Measurements from ENCODE around the gene DICER1. TPM values are rescaled to one million over a fixed set of nuclear protein-coding genes. Genes with fewer than 3 reads are reported as not detected.

DICER1 gene
- total and polyA plus RNA-seq, 11 donors: 5.4 to 57.9 (median 29.3) TPM

GRCh38 chr14:95200404-95200803 lies 43.1 kb upstream of the DICER1 start:
- DNase-seq (peak in 1 of 5 donors; percentile 64), ATAC-seq (peak in 3 of 4 donors; percentile 73 to 91 (median 81))
- 58 to 61% (median 61%) methylated on average over 7 of the region's 7 CpGs for WGBS, 4 donors
- Histone ChIP-seq H3K27me3 (peaks cover 0 to 31% (median 4%) of the 10 kb centered on the region in 9 donors), H3K4me3 (no peak overlapping the region), H3K27ac (no peak overlapping the region), H3K9me3 (peaks cover 0 to 17% (median 8%) of the 10 kb centered on the region in 12 donors), H3K36me3 (peaks cover 0 to 37% (median 14%) of the 10 kb centered on the region in 9 donors), H3K4me1 (peaks cover 0 to 7% (median 0%) of the 10 kb centered on the region in 12 donors)
- intact Hi-C loops (cut with DNase I): loop anchor here in 1 of 10 donors (5.0 kb wide), 1 partner anchor 373 kb away; no protein-coding TSS in a partner anchor
- TF ChIP-seq CTCF (IDR thresholded peaks at IDR 0.05) (no peak), POLR2A (IDR thresholded peaks at IDR 0.05) (no peak)

- intact Hi-C loops (cut with DNase I): loop anchor here in 5 of 10 donors (5.0 to 10.0 kb wide), 5 partner anchors 95 to 515 kb away; no protein-coding TSS in a partner anchor
- H3K4me1 ChIP-seq: peaks cover 0 to 7% (median 0%) of the 10 kb centered on the region in 12 donors
- peaks cover 0 to 8% (median under 1%) of the 10 kb centered on the region in 12 donors for H3K9me3 ChIP-seq
- H3K27ac ChIP-seq: no peak overlapping the region
- H3K27me3 ChIP-seq: peaks cover 0 to 36% (median 0%) of the 10 kb centered on the region in 9 donors
- DNase-seq (no peak), ATAC-seq (no peak)
- no peak overlapping the region for H3K4me3 ChIP-seq
- 64 to 79% (median 74%) methylated on average over 8 of the region's 8 CpGs for WGBS, 4 donors
- peaks cover 0 to 28% (median 14%) of the 10 kb centered on the region in 9 donors for H3K36me3 ChIP-seq
- TF ChIP-seq POLR2A (IDR thresholded peaks at IDR 0.05) (no peak), CTCF (IDR thresholded peaks at IDR 0.05) (no peak)
Measured at GRCh38 chr14:95199298-95199983, 42.1 kb upstream of the DICER1 start.

GRCh38 chr14:95198320-95198719 lies 41.0 kb upstream of the DICER1 start:
- peaks cover 0 to 5% (median 0%) of the 10 kb centered on the region in 12 donors for H3K9me3 ChIP-seq
- H3K4me1 ChIP-seq: peaks cover 0 to 7% (median 0%) of the 10 kb centered on the region in 12 donors
- H3K36me3 ChIP-seq: peaks cover 0 to 22% (median 3%) of the 10 kb centered on the region in 9 donors
- H3K27ac ChIP-seq: no peak overlapping the region
- no peak overlapping the region for H3K4me3 ChIP-seq
- no peak for TF ChIP-seq POLR2A (IDR thresholded peaks at IDR 0.05)
- no peak for TF ChIP-seq CTCF (IDR thresholded peaks at IDR 0.05)
- no peak for DNase-seq
- H3K27me3 ChIP-seq: peaks cover 0 to 31% (median 0%) of the 10 kb centered on the region in 9 donors
- 85 to 95% (median 91%) methylated on average over 9 of the region's 9 CpGs for WGBS, 4 donors
- ATAC-seq: no peak
- intact Hi-C loops (cut with DNase I): loop anchor here in 5 of 10 donors (5.0 to 10.0 kb wide), 5 partner anchors 94 to 514 kb away; no protein-coding TSS in a partner anchor

GRCh38 chr14:95197551-95197950 lies 40.2 kb upstream of the DICER1 start:
- 72 to 84% (median 77%) methylated on average over 8 of the region's 8 CpGs for WGBS, 4 donors
- no peaks in the 10 kb centered on the region for H3K9me3 ChIP-seq
- H3K27me3 ChIP-seq: peaks cover 0 to 26% (median 0%) of the 10 kb centered on the region in 9 donors
- H3K4me1 ChIP-seq: peaks cover 0 to 7% (median 0%) of the 10 kb centered on the region in 12 donors
- no peak for ATAC-seq
- H3K4me3 ChIP-seq: no peak overlapping the region
- DNase-seq: no peak
- peaks cover 0 to 16% (median under 1%) of the 10 kb centered on the region in 9 donors for H3K36me3 ChIP-seq
- intact Hi-C loops (cut with DNase I): loop anchor here in 5 of 10 donors (5.0 to 10.0 kb wide), 5 partner anchors 93 to 513 kb away; no protein-coding TSS in a partner anchor
- H3K27ac ChIP-seq: no peak overlapping the region
- TF ChIP-seq CTCF (IDR thresholded peaks at IDR 0.05): no peak
- no peak for TF ChIP-seq POLR2A (IDR thresholded peaks at IDR 0.05)

Measured in heart left ventricle (tissue), 16 donors.